AG04449 (cell line): Measurements from ENCODE around the gene AMBRA1.

ENCODE experiments used
- CTCF ChIA-PET: fragments of 350-600 bp; formaldehyde crosslinking; extraction: SDS; loops from one replicate; lab custom pipeline; 2021; ENCODE audit warnings: antibody characterized with exemption; lab: Yijun Ruan, JAX
- POLR2A ChIA-PET: fragments of 400-600, 350-600 bp; formaldehyde crosslinking; extraction: SDS; loops from one replicate; lab custom pipeline; 2020; ENCODE audit warnings: antibody characterized with exemption, inconsistent platforms; lab: Yijun Ruan, JAX
- DNase-seq: peaks from one replicate; pipeline ENCODE4 v3.0.0-alpha.2; 2010; ENCODE audit warnings: low read depth, low spot score
- H3K4me3 ChIP-seq: 2 replicates; pipeline ENCODE4 v1.5.1; 2011; ENCODE audit warnings: low read depth, mild to moderate bottlenecking, control low read depth, low read length
- CTCF ChIP-seq: IDR thresholded peaks from one replicate; pipeline ENCODE4 v1.5.1; 2011; ENCODE audit warnings: mild to moderate bottlenecking, moderate library complexity, low read length, control low read depth, inconsistent platforms; ENCODE audit not compliant: insufficient read depth; ENCODE audit errors: missing control alignments

AMBRA1 gene

GRCh38 chr11:46444305-46444704, 149.5 kb downstream of the AMBRA1 start:
- no peak for TF ChIP-seq CTCF
- no peak overlapping the region for H3K4me3 ChIP-seq
- ChIA-PET CTCF (no interaction called here), POLR2A (no interaction called here)
- DNase-seq, result no peak

- no peak for TF ChIP-seq CTCF
- POLR2A ChIA-PET, result no interaction called here
- no peak overlapping the region for H3K4me3 ChIP-seq
- DNase-seq, result no peak
- CTCF ChIA-PET, result interaction anchor here (0.9 to 1.6 kb wide), 3 partner anchors 8 to 75 kb away, joined by 3 to 5 read pairs (median 4); no protein-coding TSS in a partner anchor
Measured at GRCh38 chr11:46438211-46438610, 155.6 kb downstream of the AMBRA1 start.

- H3K4me3 ChIP-seq, result no peak overlapping the region
- TF ChIP-seq CTCF, result no peak
- no peak for DNase-seq
- ChIA-PET POLR2A (no interaction called here), CTCF (interaction anchor here (1.1 to 1.6 kb wide), 5 partner anchors 9 to 69 kb away, joined by 3 to 5 read pairs (median 4); no protein-coding TSS in a partner anchor)
Measured at GRCh38 chr11:46437122-46437689, 156.6 kb downstream of the AMBRA1 start.

- TF ChIP-seq CTCF, result no peak
- ChIA-PET POLR2A (no interaction called here), CTCF (interaction anchor here (1.1 kb wide), 1 partner anchor 68 kb away, joined by 3 read pairs; no protein-coding TSS in a partner anchor)
- no peak overlapping the region for H3K4me3 ChIP-seq
- no peak for DNase-seq
Measured at GRCh38 chr11:46436113-46436512, 157.7 kb downstream of the AMBRA1 start.

GRCh38 chr11:46435679-46436078, 158.1 kb downstream of the AMBRA1 start:
- CTCF ChIA-PET, result interaction anchor here (0.8 to 1.5 kb wide), 3 partner anchors 47 to 68 kb away, joined by 3 to 7 read pairs (median 5); no protein-coding TSS in a partner anchor
- POLR2A ChIA-PET, result no interaction called here
- no peak for TF ChIP-seq CTCF

GRCh38 chr11:46431211-46431610, 162.6 kb downstream of the AMBRA1 start:
- POLR2A ChIA-PET, result no interaction called here
- TF ChIP-seq CTCF, result no peak
- no peak overlapping the region for H3K4me3 ChIP-seq
- CTCF ChIA-PET, result interaction anchor here (1.5 to 3.1 kb wide), 3 partner anchors 9 to 100 kb away, joined by 3 to 9 read pairs (median 3); no protein-coding TSS in a partner anchor
- no peak for DNase-seq

More at GRCh38 chr11:46435679-46436078, 158.1 kb downstream of the AMBRA1 start:
- no peak overlapping the region for H3K4me3 ChIP-seq
- DNase-seq, result no peak
